ENCODE results near the gene MDN1.
"Not testable (repeated sequence)": the region's sequence is repeated elsewhere in the genome, so short reads cannot be mapped to it uniquely, and the experiment has no call there.

MDN1 gene

GRCh38 chr6:89813422-89813821 is 6.2 kb downstream of the MDN1 start:
- DNase-seq (ENCODE audit: low spot score) = not testable (repeated sequence)

- no peak for DNase-seq (ENCODE audit: low spot score)
These were observed 12.0 kb downstream of the MDN1 start for GRCh38 chr6:89807581-89807980.

- DNase-seq (ENCODE audit: low spot score) = no peak
These were observed 13.7 kb downstream of the MDN1 start for GRCh38 chr6:89805814-89806371.

- no peak for DNase-seq (ENCODE audit: low spot score)
These were observed 16.3 kb downstream of the MDN1 start for GRCh38 chr6:89803271-89803670.

GRCh38 chr6:89799756-89800155 is 19.8 kb downstream of the MDN1 start:
- DNase-seq (ENCODE audit: low spot score) = no peak

- no peak for DNase-seq (ENCODE audit: low spot score)
These were observed 20.5 kb downstream of the MDN1 start for GRCh38 chr6:89799096-89799495.

GRCh38 chr6:89797317-89797716 is 22.3 kb downstream of the MDN1 start:
- no peak for DNase-seq (ENCODE audit: low spot score)

- DNase-seq (ENCODE audit: low spot score) = peak; percentile 28
These were observed 25.3 kb downstream of the MDN1 start for GRCh38 chr6:89794324-89794723.

GRCh38 chr6:89793586-89793985 is 26.0 kb downstream of the MDN1 start:
- DNase-seq (ENCODE audit: low spot score) = no peak

GRCh38 chr6:89792881-89793280 is 26.7 kb downstream of the MDN1 start:
- DNase-seq (ENCODE audit: low spot score) = peak; percentile 34

GRCh38 chr6:89790403-89790802 is 29.2 kb downstream of the MDN1 start:
- DNase-seq (ENCODE audit: low spot score) = no peak

GRCh38 chr6:89789980-89790379 is 29.6 kb downstream of the MDN1 start:
- no peak for DNase-seq (ENCODE audit: low spot score)

- DNase-seq (ENCODE audit: low spot score) = no peak
These were observed 31.8 kb downstream of the MDN1 start for GRCh38 chr6:89787660-89788328.

GRCh38 chr6:89786970-89787369 is 32.6 kb downstream of the MDN1 start:
- DNase-seq (ENCODE audit: low spot score) = no peak

- DNase-seq (ENCODE audit: low spot score) = no peak
These were observed 34.8 kb downstream of the MDN1 start for GRCh38 chr6:89784838-89785237.

- DNase-seq (ENCODE audit: low spot score) = not testable (repeated sequence)
These were observed 36.3 kb downstream of the MDN1 start for GRCh38 chr6:89783293-89783692.

GRCh38 chr6:89782222-89782621 is 37.4 kb downstream of the MDN1 start:
- no peak for DNase-seq (ENCODE audit: low spot score)

GRCh38 chr6:89781070-89782034 is 38.2 kb downstream of the MDN1 start:
- no peak for DNase-seq (ENCODE audit: low spot score)

GRCh38 chr6:89777455-89777854 is 42.1 kb downstream of the MDN1 start:
- DNase-seq (ENCODE audit: low spot score) = no peak

GRCh38 chr6:89776583-89777233 is 42.9 kb downstream of the MDN1 start:
- no peak for DNase-seq (ENCODE audit: low spot score)

- no peak for DNase-seq (ENCODE audit: low spot score)
These were observed 44.4 kb downstream of the MDN1 start for GRCh38 chr6:89775150-89775549.

- no peak for DNase-seq (ENCODE audit: low spot score)
These were observed 50.0 kb downstream of the MDN1 start for GRCh38 chr6:89769572-89769971.

Data from activated CD4-positive, alpha-beta T cell treated with anti-CD3 and anti-CD28 coated beads, Interleukin-2, Interleukin-4, amounts not matched to agents 100 ng/mL and 50 ng/mL, durations not matched to agents 16 hours and 8 hours (primary cell).